ENCODE measurements around the gene IGSF10. TPM values are rescaled to one million over a fixed set of nuclear protein-coding genes. Genes with fewer than 3 reads are reported as not detected.

Gene IGSF10
- total RNA-seq, 1 donor from 2014 or later: 30.9 TPM

- Histone ChIP-seq H3K27me3 (ENCODE audit: low read depth) (no peaks in the 10 kb centered on the region), H3K4me1 (no peaks in the 10 kb centered on the region), H3K9me3 (peaks cover 6% of the 10 kb centered on the region), H3K4me3 (no peak overlapping the region), H3K36me3 (no peaks in the 10 kb centered on the region), H3K27ac (no peak overlapping the region)
- ATAC-seq: peak; percentile 40 to 60
- no peak for TF ChIP-seq CTCF (IDR thresholded peaks at IDR 0.05)
- DNase-seq: no peak
- intact Hi-C loops (cut with DNase I): no loop called here
Measured at GRCh38 chr3:151445273-151446001, 15.4 kb downstream of the IGSF10 start.

GRCh38 chr3:151443583-151443982 lies 17.3 kb downstream of the IGSF10 start:
- no peaks in the 10 kb centered on the region for H3K4me1 ChIP-seq
- intact Hi-C loops (cut with DNase I): no loop called here
- DNase-seq: no peak
- peaks cover 6% of the 10 kb centered on the region for H3K9me3 ChIP-seq
- no peak overlapping the region for H3K27ac ChIP-seq
- H3K4me3 ChIP-seq: no peak overlapping the region
- TF ChIP-seq CTCF (IDR thresholded peaks at IDR 0.05): no peak
- H3K36me3 ChIP-seq: no peaks in the 10 kb centered on the region
- ATAC-seq: no peak
- no peaks in the 10 kb centered on the region for H3K27me3 ChIP-seq (ENCODE audit: low read depth)

- intact Hi-C loops (cut with DNase I): no loop called here
Measured at GRCh38 chr3:151440940-151441339, 19.9 kb downstream of the IGSF10 start.

GRCh38 chr3:151439652-151440125 lies 21.2 kb downstream of the IGSF10 start:
- Histone ChIP-seq H3K9me3 (no peaks in the 10 kb centered on the region), H3K27ac (no peak overlapping the region), H3K36me3 (no peaks in the 10 kb centered on the region), H3K4me3 (no peak overlapping the region), H3K27me3 (ENCODE audit: low read depth) (no peaks in the 10 kb centered on the region), H3K4me1 (no peaks in the 10 kb centered on the region)
- DNase-seq (no peak), ATAC-seq (peak; percentile 77 to 79)
- intact Hi-C loops (cut with DNase I): no loop called here
- TF ChIP-seq CTCF (IDR thresholded peaks at IDR 0.05): peak; percentile 81

More at GRCh38 chr3:151440940-151441339, 19.9 kb downstream of the IGSF10 start:
- no peaks in the 10 kb centered on the region for H3K4me1 ChIP-seq
- no peaks in the 10 kb centered on the region for H3K27me3 ChIP-seq (ENCODE audit: low read depth)
- DNase-seq (no peak), ATAC-seq (no peak)
- no peak for TF ChIP-seq CTCF (IDR thresholded peaks at IDR 0.05)
- no peak overlapping the region for H3K4me3 ChIP-seq
- H3K36me3 ChIP-seq: no peaks in the 10 kb centered on the region
- H3K9me3 ChIP-seq: no peaks in the 10 kb centered on the region
- no peak overlapping the region for H3K27ac ChIP-seq

- DNase-seq: no peak
- Histone ChIP-seq H3K36me3 (no peaks in the 10 kb centered on the region), H3K27me3 (ENCODE audit: low read depth) (no peaks in the 10 kb centered on the region), H3K27ac (no peak overlapping the region), H3K4me3 (no peak overlapping the region), H3K9me3 (no peaks in the 10 kb centered on the region), H3K4me1 (no peaks in the 10 kb centered on the region)
- no peak for TF ChIP-seq CTCF (IDR thresholded peaks at IDR 0.05)
- no peak for ATAC-seq
- intact Hi-C loops (cut with DNase I): no loop called here
Measured at GRCh38 chr3:151437906-151438305, 23.0 kb downstream of the IGSF10 start.
